Measurements from ENCODE around the gene HPCA. TPM values are rescaled to one million over a fixed set of nuclear protein-coding genes. Genes with fewer than 3 reads are reported as not detected.

The HPCA gene
- total and polyA plus RNA-seq, 8 donors, result 0.16 to 5.2 (median 0.49) TPM; not detected in 1

- Histone ChIP-seq H3K9me3 (no peaks in the 10 kb centered on the region), H3K4me3 (no peak overlapping the region), H3K4me1 (no peaks in the 10 kb centered on the region), H3K27me3 (no peaks in the 10 kb centered on the region), H3K27ac (no peak overlapping the region), H3K36me3 (no peaks in the 10 kb centered on the region)
- WGBS, 2 donors, result 80 to 81% methylated on average over 7 of the region's 7 CpGs
- TF ChIP-seq, protein P1, sequence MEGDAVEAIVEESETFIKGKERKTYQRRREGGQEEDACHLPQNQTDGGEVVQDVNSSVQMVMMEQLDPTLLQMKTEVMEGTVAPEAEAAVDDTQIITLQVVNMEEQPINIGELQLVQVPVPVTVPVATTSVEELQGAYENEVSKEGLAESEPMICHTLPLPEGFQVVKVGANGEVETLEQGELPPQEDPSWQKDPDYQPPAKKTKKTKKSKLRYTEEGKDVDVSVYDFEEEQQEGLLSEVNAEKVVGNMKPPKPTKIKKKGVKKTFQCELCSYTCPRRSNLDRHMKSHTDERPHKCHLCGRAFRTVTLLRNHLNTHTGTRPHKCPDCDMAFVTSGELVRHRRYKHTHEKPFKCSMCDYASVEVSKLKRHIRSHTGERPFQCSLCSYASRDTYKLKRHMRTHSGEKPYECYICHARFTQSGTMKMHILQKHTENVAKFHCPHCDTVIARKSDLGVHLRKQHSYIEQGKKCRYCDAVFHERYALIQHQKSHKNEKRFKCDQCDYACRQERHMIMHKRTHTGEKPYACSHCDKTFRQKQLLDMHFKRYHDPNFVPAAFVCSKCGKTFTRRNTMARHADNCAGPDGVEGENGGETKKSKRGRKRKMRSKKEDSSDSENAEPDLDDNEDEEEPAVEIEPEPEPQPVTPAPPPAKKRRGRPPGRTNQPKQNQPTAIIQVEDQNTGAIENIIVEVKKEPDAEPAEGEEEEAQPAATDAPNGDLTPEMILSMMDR (IDR thresholded peaks at IDR 0.05), result no peak
- DNase-seq, result no peak
- no peak for ATAC-seq
- no peak for FAIRE-seq
- intact Hi-C loops (cut with DNase I), result no loop called here
These were observed 31.2 kb downstream of the HPCA start for GRCh38 chr1:32917521-32917920.

- TF ChIP-seq, protein P1 (IDR thresholded peaks at IDR 0.05), result no peak
- Histone ChIP-seq H3K36me3 (no peaks in the 10 kb centered on the region), H3K27me3 (no peaks in the 10 kb centered on the region), H3K4me1 (no peaks in the 10 kb centered on the region), H3K27ac (no peak overlapping the region), H3K9me3 (no peaks in the 10 kb centered on the region), H3K4me3 (no peak overlapping the region)
- WGBS, 2 donors, result 29 to 44% methylated on average over 1 of the region's 1 CpG
- intact Hi-C loops (cut with DNase I), result no loop called here
- FAIRE-seq (no peak), ATAC-seq (no peak), DNase-seq (no peak)
These were observed 31.9 kb downstream of the HPCA start for GRCh38 chr1:32918179-32918578.

DNA sequence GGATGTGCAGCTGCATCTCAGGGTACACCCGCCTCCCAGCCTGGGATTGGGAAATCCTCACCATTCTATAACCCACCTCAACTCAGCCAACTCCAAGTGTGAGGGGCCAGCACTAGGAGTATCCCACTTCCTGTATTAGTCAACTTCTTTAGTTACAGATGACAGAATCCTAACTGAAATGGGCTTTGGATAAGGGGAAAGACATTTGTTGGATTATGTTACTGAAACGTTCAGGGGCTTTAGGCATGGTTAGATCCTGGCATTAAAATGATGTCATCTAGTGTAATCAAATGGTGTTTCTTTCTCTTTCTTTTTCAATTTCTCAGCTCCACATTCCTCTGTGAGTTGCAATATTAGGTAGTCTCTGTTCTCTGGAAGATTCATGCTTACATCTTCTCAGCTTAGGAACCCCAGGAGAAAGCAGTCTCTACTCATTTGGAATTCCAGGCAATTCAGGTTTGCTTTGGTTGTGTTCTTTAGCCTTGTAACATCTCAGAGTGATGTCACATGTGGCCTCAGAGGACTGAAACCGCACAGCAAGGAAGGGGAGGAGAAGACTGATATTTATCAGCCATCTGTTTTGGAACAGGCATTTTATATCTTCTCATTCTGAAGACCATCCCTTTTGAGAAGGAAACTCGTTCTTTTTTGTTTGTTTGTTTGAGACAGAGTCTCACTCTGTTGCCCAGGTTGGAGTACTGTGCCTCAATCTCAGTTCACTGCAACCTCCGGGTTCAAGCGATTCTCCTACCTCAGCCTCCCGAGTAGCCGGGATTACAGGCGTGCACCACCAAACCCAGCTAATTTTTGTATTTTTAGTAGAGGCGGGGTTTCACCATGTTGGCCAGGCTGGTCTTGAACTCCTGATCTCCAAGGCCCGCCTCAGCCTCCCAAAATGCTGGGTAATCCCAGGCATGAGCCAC, 33.8 kb downstream of the HPCA start:
- FAIRE-seq (no peak), DNase-seq (no peak), ATAC-seq (no peak)
- Histone ChIP-seq H3K27ac (no peak overlapping the region), H3K9me3 (no peaks in the 10 kb centered on the region), H3K36me3 (no peaks in the 10 kb centered on the region), H3K4me1 (no peaks in the 10 kb centered on the region), H3K27me3 (no peaks in the 10 kb centered on the region), H3K4me3 (no peak overlapping the region)
- WGBS, 2 donors, result 79 to 82% methylated on average over 11 of the region's 11 CpGs
- TF ChIP-seq, protein P1 (IDR thresholded peaks at IDR 0.05), result no peak
- intact Hi-C loops (cut with DNase I), result loop anchor here in 1 of 3 donors (10.0 kb wide), 1 partner anchor 135 kb away; no protein-coding TSS in a partner anchor

DNA sequence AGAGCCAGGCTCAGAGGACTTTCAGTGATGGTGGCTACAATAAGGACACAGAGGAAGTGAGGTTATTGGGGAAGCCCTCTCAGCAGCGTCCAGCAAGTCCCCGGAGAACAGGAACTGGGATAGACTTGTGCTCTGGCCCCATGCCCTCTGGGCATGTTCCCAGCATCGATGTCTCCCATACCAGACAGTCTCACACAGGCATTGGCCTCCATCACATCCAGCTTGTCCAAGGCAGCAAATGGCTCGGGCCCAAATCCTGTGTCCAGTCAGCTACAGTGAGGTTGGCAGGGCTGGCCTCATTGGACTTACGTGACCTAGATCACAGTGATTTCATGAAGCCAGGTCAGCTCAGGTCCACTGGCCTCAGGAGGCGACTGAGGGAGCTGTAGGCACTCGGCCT, 34.5 kb downstream of the HPCA start:
- TF ChIP-seq, protein P1 (IDR thresholded peaks at IDR 0.05), result no peak

More for the DNA sequence above, 34.5 kb downstream of the HPCA start:
- 71 to 85% methylated on average over 7 of the region's 7 CpGs for WGBS, 2 donors
- no peaks in the 10 kb centered on the region for H3K4me1 ChIP-seq
- peak in 3 of 4 donors; percentile 25 to 59 (median 42) for ATAC-seq
- H3K27ac ChIP-seq, result no peak overlapping the region
- no peaks in the 10 kb centered on the region for H3K9me3 ChIP-seq
- FAIRE-seq, result no peak
- no peak overlapping the region for H3K4me3 ChIP-seq
- H3K27me3 ChIP-seq, result no peaks in the 10 kb centered on the region
- intact Hi-C loops (cut with DNase I), result loop anchor here in 1 of 3 donors (10.0 kb wide), 1 partner anchor 134 kb away; no protein-coding TSS in a partner anchor
- no peaks in the 10 kb centered on the region for H3K36me3 ChIP-seq
- no peak for DNase-seq
